Camera-type eye (tissue), 1 donor: ENCODE data around the gene RYR3. TPM values are rescaled to one million over a fixed set of nuclear protein-coding genes. Genes with fewer than 3 reads are reported as not detected.

Experiments
- total RNA-seq: library from RNA; depleted of rRNA; stranded (reverse); fragments of >200 nt; gene quantifications from one replicate; pipeline ENCODE4 v1.2.3, GENCODE V29; 2014

RYR3 gene
- 14.1 TPM for total RNA-seq

DNA sequence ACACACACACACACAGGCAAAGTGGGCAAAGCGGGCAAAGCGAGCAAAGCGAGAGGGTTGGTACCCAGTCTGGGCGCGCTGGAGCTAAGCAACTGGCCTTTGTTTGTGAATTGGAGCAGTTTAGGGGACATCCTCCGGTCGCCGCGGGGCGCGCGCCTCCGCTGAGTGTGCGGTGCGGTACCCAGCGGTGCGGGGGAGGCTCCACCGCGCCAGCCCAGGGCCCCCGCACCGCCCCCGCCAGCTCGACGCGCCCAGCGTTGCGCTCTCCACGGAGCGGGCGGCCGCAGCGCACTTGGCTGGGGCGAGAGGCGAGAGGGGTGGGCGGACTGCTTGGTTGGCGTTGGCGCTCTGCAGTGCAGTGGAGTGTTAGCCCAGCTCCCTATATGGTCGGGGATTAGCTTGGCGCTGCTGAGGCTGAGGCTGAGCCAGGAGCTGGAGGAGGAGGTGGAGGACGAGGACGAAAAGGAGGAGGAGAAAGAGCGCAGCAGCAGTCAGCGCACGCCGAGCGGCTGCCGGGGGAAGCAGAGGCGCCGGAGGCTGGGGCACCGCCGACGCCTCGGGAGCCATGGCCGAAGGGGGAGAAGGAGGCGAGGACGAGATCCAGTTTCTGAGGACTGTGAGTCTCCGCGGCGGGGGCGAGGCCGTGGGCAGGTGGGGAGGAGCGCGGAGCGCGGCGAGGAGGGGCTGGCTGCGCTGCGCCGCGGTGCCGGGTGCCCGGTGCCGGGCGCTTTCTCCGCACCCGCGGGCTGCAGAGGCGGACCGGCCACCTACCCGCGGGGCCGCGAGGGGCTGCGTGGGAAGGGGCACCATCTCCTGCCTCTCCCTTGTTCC, at the start of gene RYR3:
Gene RYR3 (plus strand): TSS at position 487 of the 831 bp plus-strand sequence. CDS start 79 bp downstream, at position 566.

Other genes starting within 250 kb of the RYR3 start
- 67.1 TPM for gene FMN1, start 116.3 kb upstream of the RYR3 start, total RNA-seq